CD1c-positive myeloid dendritic cell (primary cell): ENCODE data around the gene TMEM179.

Source experiments
- DNase-seq: peaks from one replicate; pipeline ENCODE4 v3.0.0-alpha.2; 2016; ENCODE audit errors: extremely low spot score

The TMEM179 gene

GRCh38 chr14:104598910-104599273 is 5.7 kb downstream of the TMEM179 start:
- DNase-seq = no peak

DNA sequence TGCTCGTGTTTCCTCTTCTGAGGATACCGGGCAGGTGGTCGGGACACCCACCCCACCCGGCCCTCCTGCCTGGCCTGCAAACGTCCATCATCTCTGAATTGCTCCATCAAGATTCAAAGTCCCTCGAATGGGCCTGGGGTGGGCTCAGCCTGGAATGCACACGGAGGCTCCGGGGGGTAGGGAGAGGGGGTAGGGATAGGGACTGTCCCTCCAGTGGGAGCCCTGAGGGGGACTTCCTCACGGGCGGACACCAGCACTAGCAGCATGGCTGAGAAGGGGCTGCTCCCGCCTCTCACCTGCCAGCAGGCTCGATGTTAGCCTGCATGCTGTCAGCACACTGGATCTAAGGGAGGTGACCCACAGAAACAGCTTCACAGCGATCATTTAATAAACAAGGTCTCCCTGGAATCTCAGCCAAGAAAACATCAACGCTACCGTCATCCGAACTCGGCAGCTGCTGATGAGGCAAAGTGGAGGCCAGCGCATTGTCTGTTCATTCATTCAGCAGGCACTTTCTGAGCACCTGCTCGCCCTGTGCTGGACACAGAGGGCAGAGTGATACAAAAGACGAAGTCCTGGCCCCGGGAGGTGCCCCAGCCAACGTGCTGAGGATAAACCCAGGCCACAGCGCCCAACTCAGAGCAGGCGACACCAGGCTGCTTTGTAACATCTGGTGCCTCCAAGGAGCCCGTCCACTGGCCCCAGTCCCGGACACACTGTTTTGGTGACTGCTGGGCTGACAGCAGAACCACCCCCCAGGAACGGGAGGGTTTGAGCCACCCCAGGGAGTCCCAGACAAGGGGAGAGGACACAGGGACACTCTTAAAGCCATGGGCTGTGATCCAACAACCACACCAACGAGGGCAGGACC is 6.3 kb downstream of the TMEM179 start:
- no peak for DNase-seq

- no peak for DNase-seq
Observed at GRCh38 chr14:104597576-104597975, 7.0 kb downstream of the TMEM179 start.

DNA sequence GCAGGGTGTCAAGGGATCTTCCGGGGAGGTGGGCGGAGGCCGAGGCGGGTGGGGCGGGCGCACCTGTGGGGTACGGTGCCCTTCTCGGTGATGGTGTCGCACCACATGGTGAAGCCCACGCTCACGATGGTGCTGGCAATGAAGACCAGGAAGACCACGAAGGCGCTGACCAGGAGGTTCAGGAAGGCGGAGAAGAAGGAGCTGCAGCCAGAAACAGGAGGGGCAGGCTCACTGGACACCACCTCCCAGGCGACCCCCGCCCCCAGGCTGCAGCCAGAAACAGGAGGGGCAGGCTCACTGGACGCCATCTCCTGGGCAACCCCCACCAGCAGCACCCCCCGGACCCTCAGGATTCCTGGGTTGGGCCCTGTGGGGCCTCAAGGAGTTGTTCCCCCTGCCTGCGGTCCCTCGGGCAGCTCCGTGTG is 7.6 kb downstream of the TMEM179 start:
- no peak for DNase-seq

DNA sequence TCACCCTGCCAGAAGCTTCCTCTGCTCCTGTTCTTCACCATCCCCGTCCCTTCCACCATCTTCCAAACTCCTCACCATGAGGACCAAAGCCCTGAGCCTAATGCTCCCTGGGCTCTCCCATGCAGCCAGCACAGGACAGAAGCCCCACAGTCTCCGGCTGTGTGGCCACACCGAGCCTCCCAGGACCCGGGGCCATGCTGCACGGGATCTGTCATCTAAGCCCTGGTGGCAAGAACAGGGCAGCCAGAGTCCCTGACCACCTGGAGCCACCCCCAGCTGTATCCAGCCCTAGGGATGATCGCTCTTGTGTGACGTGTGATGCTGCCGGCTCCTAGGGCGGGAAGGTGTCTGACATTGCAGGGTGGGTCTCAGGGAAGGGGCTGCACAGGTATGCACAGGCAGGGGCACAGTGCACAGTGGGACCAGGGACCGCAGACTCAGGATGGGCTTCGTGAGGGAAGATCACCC is 8.1 kb downstream of the TMEM179 start:
- no peak for DNase-seq

DNA sequence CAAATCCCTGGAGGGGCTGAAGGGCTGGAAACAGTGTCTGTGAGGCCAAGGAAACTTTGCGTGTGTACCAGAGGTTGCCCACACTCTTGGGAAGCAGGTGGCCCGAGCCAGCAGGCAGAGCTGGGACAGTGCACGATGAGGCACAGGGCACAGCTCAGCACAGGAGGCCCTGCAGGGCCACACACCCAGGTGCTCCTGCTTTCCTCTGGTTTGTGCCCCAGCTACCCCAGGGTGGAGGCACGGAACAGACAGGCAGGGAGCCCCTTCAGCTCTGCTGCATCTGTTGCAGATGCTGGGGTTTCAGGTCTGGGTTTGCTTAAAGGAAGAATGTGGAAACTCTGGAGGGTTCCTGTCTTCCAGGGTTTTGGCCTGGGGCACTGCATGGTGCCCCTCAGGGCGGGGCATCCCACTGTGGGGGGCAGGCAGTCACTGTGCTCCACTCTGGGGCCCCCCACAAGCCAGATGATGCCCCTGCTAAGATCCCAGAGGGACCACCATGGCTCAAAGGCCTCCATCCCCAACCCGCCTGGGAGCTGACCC is 8.6 kb downstream of the TMEM179 start:
- no peak for DNase-seq

GRCh38 chr14:104595116-104595675 is 9.4 kb downstream of the TMEM179 start:
- DNase-seq = no peak

DNA sequence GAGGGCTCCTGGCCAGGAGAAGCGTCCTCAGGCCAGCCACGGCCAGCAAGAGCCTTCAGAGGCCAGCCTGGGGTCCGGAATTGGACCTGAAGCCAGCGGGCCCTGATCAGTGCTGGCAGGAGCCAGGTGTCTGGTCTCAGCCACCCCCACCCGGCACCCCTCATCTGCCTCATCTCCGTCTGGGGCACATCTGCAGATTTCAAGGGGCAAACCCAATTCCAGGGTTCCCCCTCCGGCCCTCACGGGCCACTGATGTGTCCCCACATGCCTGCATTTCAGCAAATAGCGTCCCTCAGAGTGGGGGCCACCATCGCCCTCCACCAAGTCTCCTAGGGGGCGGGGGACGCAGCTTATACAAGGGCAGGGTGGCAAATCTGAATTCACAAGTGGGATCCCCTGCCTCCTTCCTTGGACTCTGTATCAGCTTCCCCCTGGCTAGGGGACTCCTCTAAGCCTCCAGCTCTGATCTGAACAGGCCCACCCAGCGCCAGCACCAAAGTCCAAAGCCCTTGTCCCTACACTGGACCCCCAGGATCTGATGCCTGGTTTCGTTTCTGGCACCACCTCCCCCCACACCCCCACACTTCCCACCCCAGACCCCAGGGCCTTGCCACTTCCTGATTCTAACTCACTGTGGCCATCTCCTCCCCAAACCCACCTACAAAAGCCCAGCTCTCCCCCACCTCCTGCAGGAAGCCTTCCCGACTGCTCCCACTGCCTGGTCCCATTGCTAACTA is 10.1 kb downstream of the TMEM179 start:
- DNase-seq = no peak

GRCh38 chr14:104593710-104594136 is 10.8 kb downstream of the TMEM179 start:
- no peak for DNase-seq

- no peak for DNase-seq
Observed at GRCh38 chr14:104593241-104593701, 11.3 kb downstream of the TMEM179 start.

GRCh38 chr14:104592785-104593184 is 11.8 kb downstream of the TMEM179 start:
- no peak for DNase-seq

DNA sequence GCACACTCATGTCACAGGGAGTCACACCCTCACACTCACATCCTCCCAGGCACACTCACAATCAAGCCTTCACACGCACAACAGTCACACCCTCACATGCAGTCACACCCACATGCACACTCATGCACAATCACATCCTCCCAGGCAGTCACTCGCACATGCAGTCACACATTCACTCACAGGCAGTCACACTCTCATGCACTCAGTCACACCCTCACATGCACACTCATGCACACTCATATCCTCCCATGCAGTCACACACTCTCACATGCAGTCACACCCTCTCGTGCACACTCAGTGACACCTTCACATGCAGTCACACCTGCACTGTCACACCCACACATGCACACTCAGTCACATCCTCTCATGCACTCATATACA is 12.3 kb downstream of the TMEM179 start:
- no peak for DNase-seq

GRCh38 chr14:104591506-104592291 is 12.9 kb downstream of the TMEM179 start:
- DNase-seq = no peak

DNA sequence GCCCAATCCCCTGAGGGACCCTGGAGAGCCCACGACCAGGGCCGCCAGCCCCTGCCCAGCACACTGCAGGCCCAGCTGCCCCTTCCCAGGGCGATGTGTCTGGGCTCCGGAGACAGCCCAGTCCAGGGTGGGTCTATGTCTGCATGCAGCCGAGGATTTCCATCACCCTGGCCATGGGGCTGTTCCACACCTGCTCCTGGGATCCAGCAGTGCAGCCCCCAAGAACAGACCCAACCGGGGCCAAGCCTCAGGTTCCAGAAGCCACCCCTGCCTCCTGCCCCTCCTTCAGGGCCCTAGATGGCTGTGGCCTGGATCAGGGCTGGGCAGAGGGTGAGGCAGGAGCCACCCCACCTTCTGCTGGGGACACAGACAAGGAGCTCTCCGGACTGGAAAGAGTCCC is 13.5 kb downstream of the TMEM179 start:
- DNase-seq = no peak

GRCh38 chr14:104590240-104590965 is 14.2 kb downstream of the TMEM179 start:
- no peak for DNase-seq

DNA sequence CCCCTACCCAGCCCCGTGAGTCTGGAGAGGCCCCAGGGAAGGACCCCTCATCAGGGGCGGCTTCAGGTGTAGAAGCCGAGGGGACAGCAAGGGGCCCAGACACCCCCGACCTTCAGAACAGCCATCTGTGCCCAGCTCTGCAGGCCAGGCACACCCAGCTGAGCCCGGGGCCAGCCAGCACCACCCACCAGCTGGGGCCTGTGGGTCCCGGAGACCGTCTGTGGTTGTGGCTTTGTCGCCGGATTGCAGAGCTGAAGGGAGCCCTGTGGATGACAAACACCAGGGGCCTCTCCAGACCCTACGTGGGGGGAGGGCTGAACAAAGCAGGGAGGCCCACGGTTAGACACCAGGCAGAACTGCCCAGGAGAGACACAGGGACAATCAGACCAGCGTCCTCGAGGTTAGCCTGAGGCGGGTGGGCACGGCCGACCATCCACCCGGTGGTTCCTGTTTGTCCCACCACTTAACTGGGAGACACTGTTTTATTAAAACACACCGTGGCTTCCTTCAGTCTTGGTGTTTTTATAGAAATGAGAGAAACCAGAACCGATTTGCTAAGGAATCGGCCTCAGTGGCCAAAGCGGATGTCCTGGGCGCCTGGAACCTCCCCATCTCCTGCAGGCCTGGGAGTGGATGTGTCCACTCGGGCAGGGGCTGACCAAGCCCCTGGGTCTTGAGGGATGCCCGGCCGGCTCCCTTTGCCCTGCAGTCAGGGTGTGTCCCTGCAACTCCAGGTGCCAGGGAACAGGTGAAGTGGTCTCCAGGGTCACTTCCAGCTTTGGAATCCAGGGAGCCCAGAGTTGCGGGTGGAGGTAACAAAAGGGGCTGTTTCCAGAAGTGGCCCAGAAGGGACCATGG is 15.0 kb downstream of the TMEM179 start:
- no peak for DNase-seq

DNA sequence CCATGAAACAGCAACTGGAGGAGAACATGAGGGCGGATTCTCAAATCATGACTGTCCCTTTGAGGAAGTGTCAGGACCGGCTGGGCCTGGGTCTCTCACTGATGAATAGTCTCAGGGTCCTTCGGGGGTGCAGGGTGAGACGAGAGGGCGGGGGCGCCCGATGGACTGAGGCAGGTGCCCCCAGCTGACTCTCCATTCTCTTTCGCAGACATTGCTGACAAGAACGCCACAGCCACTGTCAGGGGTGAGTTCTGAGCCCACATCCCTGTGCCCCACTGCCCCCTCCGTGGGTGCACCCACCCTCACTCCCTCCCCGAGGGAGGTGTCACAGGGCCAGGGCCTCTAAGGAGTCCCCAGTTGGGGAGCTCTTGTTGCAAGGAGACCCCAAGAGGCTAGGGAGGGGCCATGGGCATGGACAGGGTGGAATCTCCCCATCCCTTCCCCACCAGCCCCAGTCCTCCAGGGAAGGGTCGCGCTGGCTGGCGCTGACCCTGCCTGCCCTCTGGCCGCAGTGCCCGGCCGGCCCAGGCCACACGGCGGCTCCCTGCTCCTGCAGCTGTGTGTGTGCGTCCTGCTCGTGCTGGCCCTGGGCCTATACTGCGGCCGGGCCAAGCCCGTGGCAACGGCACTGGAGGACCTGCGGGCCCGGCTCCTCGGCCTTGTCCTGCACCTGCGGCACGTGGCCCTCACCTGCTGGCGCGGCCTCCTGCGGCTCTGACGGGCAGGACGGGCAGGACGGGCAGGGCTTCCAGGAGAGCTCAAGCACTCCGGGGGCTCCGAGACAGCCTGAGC is 16.3 kb downstream of the TMEM179 start:
- DNase-seq = no peak

GRCh38 chr14:104587641-104588040 is 16.9 kb downstream of the TMEM179 start:
- DNase-seq = no peak
